Measurements from ENCODE around the gene SCFD1. TPM values are rescaled to one million over a fixed set of nuclear protein-coding genes. Genes with fewer than 3 reads are reported as not detected.
"Not testable (repeated sequence)": the region's sequence is repeated elsewhere in the genome, so short reads cannot be mapped to it uniquely, and the experiment has no call there.

SCFD1 gene
- total RNA-seq, 4 donors from 2014 or later: 99.9 to 291 (median 160) TPM

DNA sequence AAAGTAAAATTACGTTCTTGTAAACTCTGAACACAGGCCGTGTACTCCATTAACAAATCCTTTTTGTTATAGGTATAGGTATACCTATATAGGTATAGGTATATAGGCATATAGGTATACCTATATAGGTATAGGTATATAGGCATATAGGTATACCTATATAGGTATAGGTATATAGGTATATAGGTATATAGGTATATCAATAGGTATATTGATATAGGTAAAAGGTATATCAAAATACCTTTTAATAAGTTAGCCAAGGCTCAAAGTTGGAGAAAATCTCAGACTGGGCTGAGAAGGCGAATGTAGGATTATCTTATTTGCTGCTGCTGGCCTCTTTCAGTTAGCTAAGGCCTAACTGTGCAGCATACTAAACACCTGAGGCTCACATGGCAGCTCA, 3.4 kb downstream of the SCFD1 start:
- no peaks in the 10 kb centered on the region for H3K4me1 ChIP-seq
- H3K4me3 ChIP-seq: no peak overlapping the region
- H3K27me3 ChIP-seq: no peaks in the 10 kb centered on the region
- H3K36me3 ChIP-seq: no peaks in the 10 kb centered on the region
- no peaks in the 10 kb centered on the region for H3K9me3 ChIP-seq
- H3K27ac ChIP-seq: no peak overlapping the region
- TF ChIP-seq, protein P1, sequence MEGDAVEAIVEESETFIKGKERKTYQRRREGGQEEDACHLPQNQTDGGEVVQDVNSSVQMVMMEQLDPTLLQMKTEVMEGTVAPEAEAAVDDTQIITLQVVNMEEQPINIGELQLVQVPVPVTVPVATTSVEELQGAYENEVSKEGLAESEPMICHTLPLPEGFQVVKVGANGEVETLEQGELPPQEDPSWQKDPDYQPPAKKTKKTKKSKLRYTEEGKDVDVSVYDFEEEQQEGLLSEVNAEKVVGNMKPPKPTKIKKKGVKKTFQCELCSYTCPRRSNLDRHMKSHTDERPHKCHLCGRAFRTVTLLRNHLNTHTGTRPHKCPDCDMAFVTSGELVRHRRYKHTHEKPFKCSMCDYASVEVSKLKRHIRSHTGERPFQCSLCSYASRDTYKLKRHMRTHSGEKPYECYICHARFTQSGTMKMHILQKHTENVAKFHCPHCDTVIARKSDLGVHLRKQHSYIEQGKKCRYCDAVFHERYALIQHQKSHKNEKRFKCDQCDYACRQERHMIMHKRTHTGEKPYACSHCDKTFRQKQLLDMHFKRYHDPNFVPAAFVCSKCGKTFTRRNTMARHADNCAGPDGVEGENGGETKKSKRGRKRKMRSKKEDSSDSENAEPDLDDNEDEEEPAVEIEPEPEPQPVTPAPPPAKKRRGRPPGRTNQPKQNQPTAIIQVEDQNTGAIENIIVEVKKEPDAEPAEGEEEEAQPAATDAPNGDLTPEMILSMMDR (IDR thresholded peaks at IDR 0.05): no peak
- no peak for TF ChIP-seq POLR2A (IDR thresholded peaks at IDR 0.05)
- DNase-seq: no peak
- intact Hi-C loops (cut with DNase I; ENCODE audit: low total_unique reads): no loop called here

DNA sequence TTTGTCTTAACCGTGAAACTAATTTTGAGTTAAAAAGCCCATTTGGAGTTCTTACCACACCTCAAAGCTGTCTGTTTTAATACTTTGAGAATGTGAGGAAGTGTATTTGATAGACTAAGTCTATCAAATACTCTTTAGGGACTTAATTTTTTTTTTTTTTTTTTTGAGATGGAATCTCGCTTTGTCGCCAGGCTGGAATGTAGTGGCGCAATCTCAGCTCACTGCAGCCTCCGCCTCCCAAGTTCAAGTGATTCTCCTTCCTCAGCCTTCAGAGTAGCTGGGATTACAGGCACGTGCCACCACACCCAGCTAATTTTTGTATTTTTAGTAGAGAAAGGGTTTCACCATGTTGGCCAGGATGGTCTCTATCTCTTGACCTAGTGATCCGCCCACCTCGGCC, 7.3 kb downstream of the SCFD1 start:
- H3K4me1 ChIP-seq; H3K9me3 ChIP-seq; H3K27me3 ChIP-seq; intact Hi-C loops (cut with DNase I; ENCODE audit: low total_unique reads); DNase-seq; H3K27ac ChIP-seq; H3K36me3 ChIP-seq; H3K4me3 ChIP-seq: not testable (repeated sequence)

DNA sequence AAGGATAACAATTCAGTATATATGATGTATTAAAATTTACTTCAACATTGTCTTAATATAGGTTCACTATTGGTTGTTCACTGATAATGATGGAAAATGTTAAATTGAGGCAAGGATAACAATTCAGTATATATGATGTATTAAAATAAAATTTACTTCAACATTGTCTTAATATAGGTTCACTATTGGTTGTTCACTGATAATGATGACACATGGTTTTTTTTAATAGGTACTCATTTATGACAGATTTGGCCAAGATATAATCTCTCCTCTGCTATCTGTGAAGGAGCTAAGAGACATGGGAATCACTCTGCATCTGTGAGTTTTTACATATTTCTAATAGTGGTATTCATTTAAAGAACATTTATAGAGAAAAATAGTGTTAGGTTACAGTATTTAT, 8.1 kb downstream of the SCFD1 start:
- intact Hi-C loops (cut with DNase I; ENCODE audit: low total_unique reads): loop anchor here (10.0 kb wide), 1 partner anchor 475 kb away; no protein-coding TSS in a partner anchor

DNA sequence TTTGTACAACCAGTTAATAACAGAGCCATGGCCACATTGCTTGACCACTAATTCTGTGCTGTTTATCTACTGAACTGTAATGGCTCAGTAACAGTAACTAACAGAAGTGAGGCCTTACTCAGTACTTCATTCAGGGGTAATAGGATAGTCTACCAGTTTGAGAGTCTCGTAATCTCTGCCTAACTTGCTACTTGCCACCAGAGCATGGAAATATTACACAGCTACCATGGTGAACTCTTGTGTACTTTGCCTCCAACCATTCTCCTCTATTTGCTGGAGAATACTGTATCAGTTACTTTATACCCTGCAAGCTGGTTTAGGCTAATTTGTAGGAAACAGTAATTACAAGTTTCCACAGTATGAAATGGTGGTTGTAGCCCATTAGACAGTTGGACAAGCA, 10.6 kb downstream of the SCFD1 start:
- TF ChIP-seq POLR2A (IDR thresholded peaks at IDR 0.05): no peak
- TF ChIP-seq, protein P1 (IDR thresholded peaks at IDR 0.05): no peak
- Histone ChIP-seq H3K36me3 (no peaks in the 10 kb centered on the region), H3K27ac (no peak overlapping the region), H3K4me3 (no peak overlapping the region), H3K4me1 (no peaks in the 10 kb centered on the region), H3K9me3 (no peaks in the 10 kb centered on the region), H3K27me3 (no peaks in the 10 kb centered on the region)
- intact Hi-C loops (cut with DNase I; ENCODE audit: low total_unique reads): loop anchor here (10.0 kb wide), 1 partner anchor 472 kb away; no protein-coding TSS in a partner anchor
- no peak for DNase-seq

More for the DNA sequence above, 8.1 kb downstream of the SCFD1 start:
- DNase-seq: no peak
- H3K27me3 ChIP-seq: no peaks in the 10 kb centered on the region
- H3K9me3 ChIP-seq: no peaks in the 10 kb centered on the region
- H3K4me1 ChIP-seq: no peaks in the 10 kb centered on the region
- no peak overlapping the region for H3K4me3 ChIP-seq
- H3K27ac ChIP-seq: no peak overlapping the region
- H3K36me3 ChIP-seq: no peaks in the 10 kb centered on the region
- TF ChIP-seq POLR2A (IDR thresholded peaks at IDR 0.05): no peak
- TF ChIP-seq, protein P1 (IDR thresholded peaks at IDR 0.05): no peak

DNA sequence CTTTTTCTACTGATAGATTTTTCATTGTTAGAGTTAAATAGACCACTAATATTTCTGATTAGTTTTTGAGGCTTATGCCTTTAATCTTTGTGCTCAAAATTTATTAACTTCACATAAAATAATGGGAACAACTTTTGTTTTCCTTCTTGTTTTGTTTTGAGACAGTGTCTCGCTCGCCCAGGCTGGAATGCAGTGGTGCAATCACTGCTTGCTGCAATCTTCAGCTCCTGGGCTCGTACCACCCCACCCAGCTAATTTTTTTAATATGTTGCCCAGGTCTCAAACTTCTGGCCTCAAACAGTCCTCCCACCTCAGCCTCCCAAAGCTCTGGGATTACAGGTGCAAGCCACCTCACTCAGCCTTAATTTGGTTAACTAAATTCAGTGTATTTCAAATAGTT, 16.8 kb downstream of the SCFD1 start:
- Histone ChIP-seq H3K4me3 (no peak overlapping the region), H3K4me1 (no peaks in the 10 kb centered on the region), H3K27ac (no peak overlapping the region), H3K36me3 (no peaks in the 10 kb centered on the region), H3K27me3 (no peaks in the 10 kb centered on the region), H3K9me3 (no peaks in the 10 kb centered on the region)
- DNase-seq: no peak
- no peak for TF ChIP-seq POLR2A (IDR thresholded peaks at IDR 0.05)
- TF ChIP-seq, protein P1 (IDR thresholded peaks at IDR 0.05): no peak
- intact Hi-C loops (cut with DNase I; ENCODE audit: low total_unique reads): loop anchor here (10.0 kb wide), 1 partner anchor 466 kb away; no protein-coding TSS in a partner anchor

DNA sequence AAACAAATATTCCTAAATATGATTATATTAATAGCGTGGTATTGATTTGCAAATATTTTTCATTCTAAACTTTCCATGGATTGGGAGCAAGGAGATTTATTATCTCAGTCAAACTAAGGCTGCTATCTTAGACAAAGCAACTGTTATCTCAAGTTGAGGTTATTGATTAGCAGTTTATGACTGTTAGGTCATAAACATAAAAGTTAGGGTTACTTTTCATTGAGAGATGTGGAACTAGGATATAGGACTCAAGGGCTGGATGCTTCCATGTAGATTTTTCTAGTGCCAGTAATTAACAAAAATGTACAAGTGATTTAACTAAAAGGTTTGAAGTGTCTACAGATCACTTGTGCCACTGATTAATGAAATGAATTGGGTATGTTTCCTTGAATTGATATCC, 19.1 kb downstream of the SCFD1 start:
- no peak for DNase-seq
- no peak for TF ChIP-seq POLR2A (IDR thresholded peaks at IDR 0.05)
- TF ChIP-seq, protein P1 (IDR thresholded peaks at IDR 0.05): no peak
- peaks cover 0 to 3% of the 10 kb centered on the region in 2 donors for H3K9me3 ChIP-seq
- intact Hi-C loops (cut with DNase I; ENCODE audit: low total_unique reads): no loop called here
- no peak overlapping the region for H3K4me3 ChIP-seq
- H3K27ac ChIP-seq: no peak overlapping the region
- H3K27me3 ChIP-seq: no peaks in the 10 kb centered on the region
- no peaks in the 10 kb centered on the region for H3K36me3 ChIP-seq
- no peaks in the 10 kb centered on the region for H3K4me1 ChIP-seq

DNA sequence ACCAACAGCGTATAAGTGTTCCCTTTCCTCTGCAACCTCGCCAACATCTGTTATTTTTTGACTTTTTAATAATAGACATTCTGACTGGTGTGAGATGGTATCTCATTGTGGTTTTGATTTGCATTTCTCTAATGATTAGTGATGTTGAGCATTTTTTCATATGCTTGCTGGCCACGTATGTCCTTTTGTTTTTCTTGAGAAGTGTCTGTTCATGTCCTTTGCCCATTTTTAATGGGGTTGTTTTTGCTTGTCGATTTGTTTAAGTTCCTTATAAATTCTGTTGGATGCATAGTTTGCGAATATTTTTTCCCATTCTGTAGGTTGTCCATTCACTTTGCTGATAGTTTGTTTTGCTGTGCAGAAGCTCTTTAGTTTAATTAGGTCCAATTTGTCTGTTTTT, 22.3 kb downstream of the SCFD1 start:
- H3K4me3 ChIP-seq; H3K27me3 ChIP-seq; intact Hi-C loops (cut with DNase I; ENCODE audit: low total_unique reads); H3K36me3 ChIP-seq; H3K4me1 ChIP-seq; DNase-seq; H3K27ac ChIP-seq; H3K9me3 ChIP-seq: not testable (repeated sequence)
